MG63 (cell line): ENCODE data around the gene RNF114. TPM values are rescaled to one million over a fixed set of nuclear protein-coding genes. Genes with fewer than 3 reads are reported as not detected.
"Not testable (repeated sequence)": the region's sequence is repeated elsewhere in the genome, so short reads cannot be mapped to it uniquely, and the experiment has no call there.

Source experiments
- DNase-seq: peaks from one replicate; pipeline ENCODE4 v3.0.0-alpha.2; 2020
- H3K27me3 ChIP-seq: fragments of 250-450 bp; sonication (Bioruptor Pico); 2 replicates; pipeline ENCODE4 v1.5.1; 2020; ENCODE audit warnings: mild to moderate bottlenecking, moderate library complexity
- H3K36me3 ChIP-seq: fragments of 250-450 bp; sonication (Bioruptor Pico); 2 replicates; pipeline ENCODE4 v1.5.1; 2020; ENCODE audit warnings: mild to moderate bottlenecking, moderate library complexity
- H3K4me3 ChIP-seq: fragments of 250-450 bp; sonication (Bioruptor Pico); 2 replicates; pipeline ENCODE4 v1.5.1; 2020; ENCODE audit warnings: mild to moderate bottlenecking, moderate library complexity
- H3K9me3 ChIP-seq: fragments of 250-450 bp; sonication (Bioruptor Pico); 2 replicates; pipeline ENCODE4 v1.5.1; 2020; ENCODE audit warnings: mild to moderate bottlenecking, moderate library complexity
- total RNA-seq: library from RNA; depleted of rRNA; stranded (reverse); fragments of >200 nt; shearing (Covaris generic); gene quantifications from 2 replicates; pipeline ENCODE4 v1.2.3, GENCODE V29; 2014; ENCODE audit warnings: low replicate concordance

The RNF114 gene
- total RNA-seq, 1 experiment from 2014 or later, result 89.6 TPM

DNA sequence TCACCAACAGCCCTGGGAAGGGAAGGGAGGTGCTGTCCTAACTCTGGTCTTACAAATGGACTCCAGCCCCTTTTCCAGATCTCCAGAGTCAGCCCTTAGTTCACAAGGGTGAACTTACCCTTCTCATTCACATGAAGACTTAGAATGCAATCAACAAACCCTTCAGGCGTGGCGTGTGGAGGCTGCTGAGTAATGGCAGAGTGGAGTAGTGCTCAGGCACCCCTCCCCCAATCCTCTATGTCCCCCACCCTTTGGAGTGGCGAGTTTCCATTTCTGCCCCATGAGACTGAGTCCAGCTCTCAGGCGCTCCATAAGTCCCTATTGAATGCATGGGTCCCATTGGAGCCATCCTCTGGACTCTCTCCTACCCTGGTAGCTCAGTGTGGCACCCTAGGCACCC, 49.9 kb downstream of the RNF114 start:
- Histone ChIP-seq H3K4me3 (peak overlapping the region; percentile 74), H3K27me3 (no peaks in the 10 kb centered on the region), H3K9me3 (no peaks in the 10 kb centered on the region), H3K36me3 (peaks cover 59% of the 10 kb centered on the region)
- no peak for DNase-seq

DNA sequence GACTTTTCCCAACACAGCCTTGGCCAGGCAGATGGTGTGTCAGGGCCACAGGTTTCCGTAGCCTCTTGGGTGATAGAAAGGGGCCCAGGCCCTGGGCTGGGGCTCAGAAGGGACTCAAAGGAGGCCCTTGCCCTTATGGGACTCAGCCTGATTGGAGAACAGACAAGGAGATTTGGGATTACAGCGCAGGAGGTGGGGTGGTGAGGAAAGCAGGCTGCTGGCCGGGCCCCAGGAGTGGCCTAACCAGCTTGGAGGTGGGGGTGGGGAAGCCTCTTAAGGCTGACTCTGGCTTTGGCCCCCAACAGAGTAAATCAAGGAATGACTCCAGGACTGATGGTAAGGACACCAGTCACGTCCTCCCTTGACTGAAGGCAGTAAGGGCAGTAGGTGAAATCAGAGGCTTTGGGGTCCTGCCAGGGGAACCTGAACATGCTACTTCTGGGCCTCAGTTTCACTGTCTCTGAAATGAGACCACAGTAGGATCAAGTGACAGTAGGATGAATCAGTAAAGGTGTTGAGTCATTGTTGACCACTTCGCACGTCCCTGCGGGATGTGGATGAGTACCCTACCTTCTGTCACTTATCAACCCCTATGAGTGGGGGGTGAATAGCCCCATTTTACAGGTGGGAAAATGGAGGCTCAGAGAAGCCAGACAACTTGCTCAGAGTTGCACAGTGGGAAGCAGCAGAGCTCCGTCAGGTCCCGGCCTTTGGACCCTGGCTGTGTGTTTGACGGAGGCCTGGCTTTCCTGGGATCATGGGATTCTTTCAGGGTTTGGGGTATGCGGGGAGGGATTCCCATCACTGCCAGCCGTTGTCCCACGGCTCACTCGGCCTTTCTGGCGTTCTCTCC, 51.0 kb downstream of the RNF114 start:
- no peaks in the 10 kb centered on the region for H3K9me3 ChIP-seq
- peaks cover 59% of the 10 kb centered on the region for H3K36me3 ChIP-seq
- H3K27me3 ChIP-seq, result no peaks in the 10 kb centered on the region
- no peak overlapping the region for H3K4me3 ChIP-seq
- DNase-seq, result no peak

DNA sequence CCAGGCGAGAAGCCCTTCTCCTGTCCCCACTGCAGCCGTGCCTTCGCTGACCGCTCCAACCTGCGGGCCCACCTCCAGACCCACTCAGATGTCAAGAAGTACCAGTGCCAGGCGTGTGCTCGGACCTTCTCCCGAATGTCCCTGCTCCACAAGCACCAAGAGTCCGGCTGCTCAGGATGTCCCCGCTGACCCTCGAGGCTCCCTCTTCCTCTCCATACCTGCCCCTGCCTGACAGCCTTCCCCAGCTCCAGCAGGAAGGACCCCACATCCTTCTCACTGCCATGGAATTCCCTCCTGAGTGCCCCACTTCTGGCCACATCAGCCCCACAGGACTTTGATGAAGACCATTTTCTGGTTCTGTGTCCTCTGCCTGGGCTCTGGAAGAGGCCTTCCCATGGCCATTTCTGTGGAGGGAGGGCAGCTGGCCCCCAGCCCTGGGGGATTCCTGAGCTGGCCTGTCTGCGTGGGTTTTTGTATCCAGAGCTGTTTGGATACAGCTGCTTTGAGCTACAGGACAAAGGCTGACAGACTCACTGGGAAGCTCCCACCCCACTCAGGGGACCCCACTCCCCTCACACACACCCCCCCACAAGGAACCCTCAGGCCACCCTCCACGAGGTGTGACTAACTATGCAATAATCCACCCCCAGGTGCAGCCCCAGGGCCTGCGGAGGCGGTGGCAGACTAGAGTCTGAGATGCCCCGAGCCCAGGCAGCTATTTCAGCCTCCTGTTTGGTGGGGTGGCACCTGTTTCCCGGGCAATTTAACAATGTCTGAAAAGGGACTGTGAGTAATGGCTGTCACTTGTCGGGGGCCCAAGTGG, 51.9 kb downstream of the RNF114 start:
- no peak for DNase-seq
- Histone ChIP-seq H3K36me3 (peaks cover 57% of the 10 kb centered on the region), H3K9me3 (no peaks in the 10 kb centered on the region), H3K27me3 (no peaks in the 10 kb centered on the region), H3K4me3 (no peak overlapping the region)

DNA sequence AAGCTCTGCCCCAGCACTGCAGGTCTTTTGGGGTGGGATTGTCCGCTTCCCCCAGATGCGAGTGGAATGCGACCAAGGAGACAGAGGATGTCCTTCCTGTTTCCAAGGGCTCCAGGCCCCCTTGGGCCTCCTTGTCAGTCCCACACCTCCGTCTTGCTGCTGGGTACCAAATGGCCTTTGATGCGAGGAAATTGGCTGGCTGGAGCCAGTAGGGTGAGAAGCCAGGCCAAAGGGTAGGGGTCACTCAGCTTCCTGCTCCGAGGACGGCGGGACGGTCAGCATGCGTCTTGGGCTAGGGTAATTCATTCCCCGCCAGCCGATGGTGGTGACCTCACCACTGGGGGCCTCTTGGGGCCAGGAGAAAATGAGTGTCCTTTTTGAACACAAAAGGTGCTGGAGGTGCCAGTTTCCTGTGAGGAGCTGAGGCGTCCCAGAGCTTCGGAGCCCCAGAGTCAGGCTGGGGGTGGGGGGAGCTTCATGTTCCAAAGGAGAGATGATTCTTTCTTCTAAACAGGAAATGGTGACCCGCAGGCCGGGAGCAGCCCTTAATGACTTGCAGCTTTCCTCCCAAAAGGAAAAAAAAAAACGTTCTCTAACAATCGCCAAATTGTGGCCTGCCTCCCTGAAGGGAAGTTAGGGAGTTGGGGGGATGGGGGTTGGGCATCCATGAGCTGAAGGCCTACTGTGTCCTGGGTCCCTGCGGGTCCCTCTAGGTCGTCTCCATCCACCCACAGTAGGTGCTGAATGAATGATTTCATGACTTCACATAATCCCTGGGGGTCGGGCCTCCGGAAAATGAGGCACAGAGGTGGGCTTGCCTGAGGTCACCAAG, 53.3 kb downstream of the RNF114 start:
- DNase-seq, result peak; percentile 98
- Histone ChIP-seq H3K9me3 (no peaks in the 10 kb centered on the region), H3K27me3 (no peaks in the 10 kb centered on the region), H3K36me3 (peaks cover 48% of the 10 kb centered on the region), H3K4me3 (no peak overlapping the region)

DNA sequence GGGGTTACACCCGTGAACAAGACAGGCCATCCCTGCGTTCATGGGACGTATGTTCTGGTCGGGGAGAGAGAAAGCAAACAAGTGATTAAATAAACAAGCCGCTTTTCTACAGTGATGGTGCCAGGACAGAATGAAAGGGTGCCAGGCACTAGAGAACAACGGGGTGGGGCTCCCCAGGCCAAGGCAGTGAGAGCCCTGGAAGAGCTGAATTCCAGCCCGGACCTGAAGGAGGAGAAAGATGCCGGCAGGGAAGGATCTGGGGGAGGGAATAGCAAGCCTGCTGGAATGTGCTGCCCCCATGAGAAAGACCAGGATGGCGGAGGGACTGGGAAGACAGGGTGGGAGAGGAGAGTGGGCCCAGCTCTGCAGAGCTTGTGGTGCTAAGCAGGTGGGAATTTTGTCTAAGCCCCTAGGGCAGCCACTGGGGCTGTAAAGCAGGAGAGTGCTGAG, 54.1 kb downstream of the RNF114 start:
- H3K36me3 ChIP-seq, result peaks cover 40% of the 10 kb centered on the region
- no peaks in the 10 kb centered on the region for H3K9me3 ChIP-seq
- no peaks in the 10 kb centered on the region for H3K27me3 ChIP-seq
- no peak overlapping the region for H3K4me3 ChIP-seq
- peak; percentile 85 for DNase-seq

- Histone ChIP-seq H3K4me3 (no peak overlapping the region), H3K27me3 (no peaks in the 10 kb centered on the region), H3K9me3 (no peaks in the 10 kb centered on the region), H3K36me3 (peaks cover 9% of the 10 kb centered on the region)
- DNase-seq, result no peak
Measured at GRCh38 chr20:49993301-49993751, 57.1 kb downstream of the RNF114 start.

DNA sequence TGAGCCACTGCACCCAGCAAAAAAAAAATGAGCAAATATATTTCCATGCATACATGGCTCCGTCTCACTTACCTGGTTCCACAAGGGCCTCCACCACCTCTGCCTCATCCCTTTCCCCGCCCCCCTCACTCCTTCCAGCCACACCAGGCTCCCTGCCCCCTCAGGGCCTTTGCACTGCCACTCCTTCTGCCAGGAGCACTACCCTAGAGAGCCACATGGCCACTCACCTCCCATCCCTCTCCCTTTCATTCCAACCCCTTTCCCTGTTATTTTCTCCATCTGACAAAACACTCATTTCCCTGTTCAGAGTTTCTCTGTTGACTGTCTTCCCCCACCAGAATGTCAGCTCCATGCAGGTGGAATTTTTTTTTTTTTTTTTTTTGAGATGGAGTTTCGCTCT, 59.4 kb downstream of the RNF114 start:
- no peak overlapping the region for H3K4me3 ChIP-seq

GRCh38 chr20:49998478-49999188, 62.4 kb downstream of the RNF114 start:
- not testable (repeated sequence) for H3K4me3 ChIP-seq, H3K27me3 ChIP-seq, H3K9me3 ChIP-seq, DNase-seq, H3K36me3 ChIP-seq

More for the DNA sequence above, 59.4 kb downstream of the RNF114 start:
- Histone ChIP-seq H3K36me3 (no peaks in the 10 kb centered on the region), H3K27me3 (no peaks in the 10 kb centered on the region), H3K9me3 (no peaks in the 10 kb centered on the region)
- DNase-seq, result no peak

DNA sequence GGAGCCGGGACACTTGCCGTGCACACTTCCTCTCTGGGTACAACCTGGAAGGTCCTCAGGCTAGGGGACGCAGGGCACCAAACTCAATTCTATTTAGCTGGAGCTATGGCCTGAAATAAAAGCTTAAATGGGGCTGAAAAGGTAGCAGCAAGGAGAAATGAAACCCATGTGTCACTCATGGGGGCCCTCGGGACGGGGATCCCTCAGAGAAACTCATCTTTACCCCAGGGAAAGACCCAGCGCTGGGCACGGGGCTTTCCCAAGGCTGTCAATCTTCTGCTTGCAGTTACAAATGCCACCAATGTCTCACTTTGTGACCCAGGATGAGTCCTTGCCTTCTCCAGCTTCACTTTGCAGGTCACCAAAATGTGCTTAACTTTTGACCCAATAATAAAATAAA, 63.1 kb downstream of the RNF114 start:
- no peak for DNase-seq
- Histone ChIP-seq H3K36me3 (no peaks in the 10 kb centered on the region), H3K4me3 (no peak overlapping the region), H3K9me3 (no peaks in the 10 kb centered on the region), H3K27me3 (no peaks in the 10 kb centered on the region)

DNA sequence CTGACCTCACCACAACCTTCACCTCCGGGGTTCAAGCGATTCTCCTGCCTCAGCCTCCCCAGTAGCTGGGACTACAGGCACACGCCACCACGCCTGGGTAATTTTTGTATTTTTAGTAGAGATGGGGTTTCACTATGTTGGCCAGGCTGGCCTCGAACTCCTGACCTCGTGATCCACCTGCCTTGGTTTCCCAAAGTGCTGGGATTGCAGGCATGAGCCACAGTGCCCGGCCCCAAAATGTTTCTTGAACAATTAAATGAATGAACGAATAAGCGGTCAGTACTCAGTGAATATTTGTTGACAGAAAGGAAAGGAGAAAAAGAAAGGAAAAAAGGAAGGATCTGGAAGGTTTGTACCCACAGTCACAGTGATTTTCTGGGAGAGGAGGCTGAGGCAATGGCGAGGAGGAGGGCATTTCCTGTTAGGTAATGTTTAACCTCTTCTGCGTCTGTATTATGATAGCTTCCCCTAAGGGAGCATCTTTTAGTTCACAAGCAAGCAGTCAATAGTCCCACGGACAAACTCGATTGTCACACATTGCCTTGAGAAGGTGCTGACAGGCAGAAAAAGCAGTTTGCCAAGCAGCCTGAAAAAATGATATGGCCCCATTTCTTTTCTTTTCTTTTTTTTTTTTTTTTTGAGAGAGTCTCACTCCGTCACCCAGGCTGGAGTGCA, 64.5 kb downstream of the RNF114 start:
- not testable (repeated sequence) for DNase-seq, H3K27me3 ChIP-seq, H3K36me3 ChIP-seq, H3K4me3 ChIP-seq, H3K9me3 ChIP-seq

DNA sequence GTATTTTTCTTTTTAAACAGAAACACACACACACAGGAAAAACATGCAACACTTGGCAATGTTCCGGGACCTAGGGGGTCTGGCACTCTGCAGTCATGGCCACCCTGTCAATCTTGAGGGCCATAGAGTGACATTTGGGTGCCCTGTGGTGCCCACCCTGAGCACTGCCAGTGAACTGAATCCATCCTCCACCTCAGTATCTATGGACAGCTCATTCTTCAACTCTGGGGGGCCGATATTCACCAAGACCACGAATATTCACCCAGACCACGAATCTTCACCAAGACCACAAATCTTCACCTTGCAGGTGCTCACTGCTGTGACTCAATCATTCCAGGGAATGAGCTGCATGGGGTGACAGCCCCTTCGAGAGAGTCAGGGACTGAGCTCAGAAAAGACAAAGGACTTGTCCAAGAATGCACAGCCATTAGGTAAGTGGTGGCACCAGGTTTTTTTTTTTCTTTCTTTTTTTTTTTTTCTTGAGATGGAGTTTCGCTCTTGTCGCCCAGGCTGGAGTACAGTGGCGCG, 65.7 kb downstream of the RNF114 start:
- no peak for DNase-seq
- no peaks in the 10 kb centered on the region for H3K27me3 ChIP-seq
- H3K4me3 ChIP-seq, result no peak overlapping the region
- no peaks in the 10 kb centered on the region for H3K36me3 ChIP-seq
- H3K9me3 ChIP-seq, result no peaks in the 10 kb centered on the region

DNA sequence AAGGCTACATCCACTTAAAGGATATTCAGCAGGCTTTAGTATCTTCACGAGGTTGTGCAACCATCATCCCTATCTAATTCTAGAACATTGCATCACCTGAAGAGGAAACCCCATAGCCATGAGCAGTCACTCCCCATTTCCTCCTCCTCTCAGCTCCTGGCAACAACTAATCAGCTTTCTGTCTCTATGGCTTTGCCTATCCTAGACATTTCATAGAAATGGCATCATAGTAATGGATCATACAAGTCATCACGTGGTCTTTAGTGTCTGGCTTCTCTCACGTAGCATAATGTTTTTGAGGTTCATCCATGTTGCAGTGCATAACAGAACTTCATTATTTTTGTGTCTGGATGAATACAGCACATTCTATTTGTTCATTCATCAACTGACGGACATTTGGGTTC, 67.1 kb downstream of the RNF114 start:
- Histone ChIP-seq H3K4me3 (no peak overlapping the region), H3K36me3 (no peaks in the 10 kb centered on the region), H3K27me3 (no peaks in the 10 kb centered on the region), H3K9me3 (no peaks in the 10 kb centered on the region)
- peak; percentile 57 for DNase-seq
